MM.1S (cell line): Measurements from ENCODE around the gene CD34.

Experiments
- EZH2 ChIP-seq: fragments of 300-600 bp; sonication (generic); optimal IDR thresholded peaks from 2 replicates; pipeline ENCODE3; 2017; ENCODE audit warnings: low read depth, mild to moderate bottlenecking, antibody characterized with exemption, low read length, mixed read lengths
- EZH2phosphoT487 ChIP-seq: fragments of 300-600 bp; sonication (generic); IDR thresholded peaks from 2 replicates; pipeline ENCODE4 v1.6.1; 2018; ENCODE audit warnings: antibody characterized with exemption, low read length
- TF ChIP-seq, protein P1 (sequence below): fragments of 300-600 bp; sonication (generic); IDR thresholded peaks from 2 replicates; pipeline ENCODE4 v1.5.1; 2016; ENCODE audit warnings: antibody characterized with exemption, low read length, mixed read lengths

DNA sequence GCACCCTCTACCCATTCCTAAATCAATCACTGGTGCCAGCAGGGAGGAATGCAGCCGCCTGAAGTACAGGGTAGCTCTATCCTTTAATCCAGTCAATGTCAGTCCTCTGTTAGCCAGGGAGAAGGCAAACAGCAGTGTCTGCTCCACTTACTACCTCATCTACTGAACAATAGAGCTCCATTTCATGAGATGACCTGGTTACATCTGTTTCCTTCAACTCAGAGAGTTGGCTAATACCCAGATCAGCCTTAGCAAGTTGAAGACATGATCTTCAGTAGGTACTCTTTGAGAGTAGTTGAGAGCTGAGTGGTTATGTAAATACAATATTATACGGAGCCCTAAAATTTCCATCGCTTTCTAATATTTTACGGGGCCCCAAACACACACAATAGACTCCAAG lies 46.1 kb upstream of the CD34 start:
- TF ChIP-seq EZH2, result no peak
- TF ChIP-seq, protein P1, sequence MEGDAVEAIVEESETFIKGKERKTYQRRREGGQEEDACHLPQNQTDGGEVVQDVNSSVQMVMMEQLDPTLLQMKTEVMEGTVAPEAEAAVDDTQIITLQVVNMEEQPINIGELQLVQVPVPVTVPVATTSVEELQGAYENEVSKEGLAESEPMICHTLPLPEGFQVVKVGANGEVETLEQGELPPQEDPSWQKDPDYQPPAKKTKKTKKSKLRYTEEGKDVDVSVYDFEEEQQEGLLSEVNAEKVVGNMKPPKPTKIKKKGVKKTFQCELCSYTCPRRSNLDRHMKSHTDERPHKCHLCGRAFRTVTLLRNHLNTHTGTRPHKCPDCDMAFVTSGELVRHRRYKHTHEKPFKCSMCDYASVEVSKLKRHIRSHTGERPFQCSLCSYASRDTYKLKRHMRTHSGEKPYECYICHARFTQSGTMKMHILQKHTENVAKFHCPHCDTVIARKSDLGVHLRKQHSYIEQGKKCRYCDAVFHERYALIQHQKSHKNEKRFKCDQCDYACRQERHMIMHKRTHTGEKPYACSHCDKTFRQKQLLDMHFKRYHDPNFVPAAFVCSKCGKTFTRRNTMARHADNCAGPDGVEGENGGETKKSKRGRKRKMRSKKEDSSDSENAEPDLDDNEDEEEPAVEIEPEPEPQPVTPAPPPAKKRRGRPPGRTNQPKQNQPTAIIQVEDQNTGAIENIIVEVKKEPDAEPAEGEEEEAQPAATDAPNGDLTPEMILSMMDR, result no peak
- no peak for TF ChIP-seq EZH2phosphoT487
